Suprapubic skin (tissue), 4 donors: Measurements from ENCODE around the gene KRTAP10-11. TPM values are rescaled to one million over a fixed set of nuclear protein-coding genes. Genes with fewer than 3 reads are reported as not detected.

Experiments
- DNase-seq, 2 donors: peaks; one replicate each; pipeline ENCODE4 v3.0.0-alpha.2; 2019; ENCODE audit warnings: low spot score in 2 of 2
- H3K27ac ChIP-seq: fragments of 200-600 bp; sonication (generic); one replicate; pipeline ENCODE4 v1.5.1; 2019
- H3K27me3 ChIP-seq: fragments of 200-600 bp; sonication (generic); one replicate; pipeline ENCODE4 v1.5.1; 2019
- H3K36me3 ChIP-seq: fragments of 200-600 bp; sonication (generic); one replicate; pipeline ENCODE4 v1.5.1; 2019
- H3K4me1 ChIP-seq: fragments of 200-600 bp; sonication (generic); one replicate; pipeline ENCODE4 v1.5.1; 2019
- H3K4me3 ChIP-seq: fragments of 200-600 bp; sonication (generic); one replicate; pipeline ENCODE4 v1.5.1; 2019; ENCODE audit warnings: mild to moderate bottlenecking
- H3K9me3 ChIP-seq: fragments of 200-600 bp; sonication (generic); one replicate; pipeline ENCODE4 v1.5.1; 2019
- CTCF ChIP-seq, 2 donors: fragments of 200-600 bp in 1 of 2; fragments of 450-650 bp in 1 of 2; sonication (generic) in 1 of 2; IDR thresholded peaks; one replicate each; pipeline ENCODE4 v1.5.1; 2016 to 2019; ENCODE audit warnings: antibody characterized with exemption in 2 of 2, mild to moderate bottlenecking in 1 of 2, moderate library complexity in 1 of 2
- EP300 ChIP-seq: sonication (generic); formaldehyde crosslinking; IDR thresholded peaks from one replicate; pipeline ENCODE4 v1.6.1; 2017; ENCODE audit warnings: antibody characterized with exemption
- POLR2A ChIP-seq, 2 donors: fragments of 450-650 bp; IDR thresholded peaks; one replicate each; pipeline ENCODE4 v1.6.1; 2017; ENCODE audit warnings: antibody characterized with exemption in 2 of 2, mild to moderate bottlenecking in 2 of 2, moderate library complexity in 2 of 2
- POLR2AphosphoS5 ChIP-seq, 3 donors: sonication (generic); formaldehyde crosslinking; IDR thresholded peaks; one replicate each; pipeline ENCODE4 v1.6.1; 2017; ENCODE audit warnings: antibody characterized with exemption in 3 of 3
- WGBS: methylation state at CpG from one replicate; pipeline ENCODE4 v1.1.5; 2018; 5-methylcytosine and 5-hydroxymethylcytosine counted together
- total RNA-seq, 4 donors: library from RNA; depleted of rRNA; stranded (reverse); fragments of >200 nt; gene quantifications; one replicate each; pipeline ENCODE4 v1.1.0, GENCODE V29; 2016

The KRTAP10-11 gene
- total RNA-seq, 4 donors from 2014 or later, result 1.9 to 11.7 (median 3.5) TPM; not detected in 1

DNA sequence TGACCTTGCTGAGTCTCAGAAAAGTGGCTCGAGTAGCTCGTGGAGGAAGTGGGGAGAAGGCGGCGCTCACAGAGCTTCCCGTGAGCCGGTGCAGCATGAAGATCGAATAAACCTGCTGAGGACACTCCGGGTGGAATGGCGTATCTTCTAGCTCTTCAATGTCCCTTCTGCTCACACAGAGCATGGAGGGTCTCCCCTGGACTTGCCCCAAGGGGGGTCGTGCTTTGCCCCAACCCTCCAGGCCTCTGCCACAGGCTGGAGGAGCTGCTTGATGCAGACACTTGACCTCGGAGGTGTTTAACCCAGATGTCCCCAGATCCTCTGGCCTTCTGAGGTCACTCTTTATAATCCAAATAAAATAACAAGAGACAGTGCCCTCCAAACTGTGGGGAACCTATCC, 48.6 kb downstream of the KRTAP10-11 start:
- no peak for DNase-seq
- WGBS, result 78% methylated on average over 11 of the region's 11 CpGs
- no peak overlapping the region for H3K27ac ChIP-seq
- peaks cover 40% of the 10 kb centered on the region for H3K27me3 ChIP-seq
- no peaks in the 10 kb centered on the region for H3K4me1 ChIP-seq
- no peak overlapping the region for H3K4me3 ChIP-seq
- TF ChIP-seq POLR2AphosphoS5 (IDR thresholded peaks at IDR 0.05) (no peak), CTCF (IDR thresholded peaks at IDR 0.05) (no peak), POLR2A (IDR thresholded peaks at IDR 0.05) (no peak), EP300 (no peak)
- H3K9me3 ChIP-seq, result no peaks in the 10 kb centered on the region
- no peaks in the 10 kb centered on the region for H3K36me3 ChIP-seq

DNA sequence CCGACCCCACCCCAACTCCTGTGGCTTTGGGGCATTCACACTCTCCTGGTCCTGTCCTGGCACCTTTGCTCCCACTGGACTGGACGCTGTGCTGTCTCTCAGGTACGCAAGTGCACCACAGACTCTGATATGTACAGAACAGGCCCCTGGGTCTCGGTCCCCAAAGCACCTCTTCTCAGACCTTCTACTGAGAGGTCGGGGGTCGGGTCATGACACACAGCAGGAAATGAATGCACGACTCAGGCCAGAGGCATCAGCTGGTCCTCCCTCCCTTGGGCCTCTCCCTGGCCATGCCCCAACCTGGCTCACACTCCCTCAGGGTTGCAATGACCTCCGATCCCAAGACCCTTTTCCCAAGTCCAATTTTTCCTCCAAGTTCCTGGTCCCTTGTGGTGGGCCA, 49.0 kb downstream of the KRTAP10-11 start:
- Histone ChIP-seq H3K27me3 (peaks cover 44% of the 10 kb centered on the region), H3K36me3 (no peaks in the 10 kb centered on the region), H3K9me3 (no peaks in the 10 kb centered on the region), H3K4me3 (no peak overlapping the region), H3K27ac (no peak overlapping the region), H3K4me1 (no peaks in the 10 kb centered on the region)
- TF ChIP-seq POLR2A (IDR thresholded peaks at IDR 0.05) (no peak), POLR2AphosphoS5 (IDR thresholded peaks at IDR 0.05) (no peak), CTCF (IDR thresholded peaks at IDR 0.05) (no peak), EP300 (no peak)
- no peak for DNase-seq
- WGBS, result 71% methylated on average over 1 of the region's 8 CpGs

DNA sequence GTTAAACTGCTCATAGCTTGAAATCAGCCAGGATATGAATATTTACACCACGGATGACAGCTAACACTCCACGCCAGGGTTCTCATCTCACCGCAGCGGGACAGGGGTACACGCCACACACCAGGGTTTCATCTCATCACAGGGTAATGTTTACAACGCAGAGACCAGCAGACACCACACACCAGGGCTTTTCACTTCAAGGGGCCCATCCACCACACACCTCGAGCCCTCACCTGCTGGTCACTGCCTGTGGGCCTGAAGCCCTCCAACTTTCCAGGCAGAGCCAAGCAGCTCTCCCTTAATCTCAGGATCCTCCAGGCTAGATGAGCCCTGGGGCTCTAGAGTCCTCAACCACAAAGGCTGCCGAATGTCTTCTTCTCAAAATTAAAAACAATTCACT, 49.4 kb downstream of the KRTAP10-11 start:
- no peaks in the 10 kb centered on the region for H3K9me3 ChIP-seq
- H3K36me3 ChIP-seq, result no peaks in the 10 kb centered on the region
- H3K4me1 ChIP-seq, result no peaks in the 10 kb centered on the region
- 78% methylated on average over 8 of the region's 8 CpGs for WGBS
- no peak for TF ChIP-seq POLR2AphosphoS5 (IDR thresholded peaks at IDR 0.05)
- TF ChIP-seq CTCF (IDR thresholded peaks at IDR 0.05), result no peak
- TF ChIP-seq EP300, result no peak
- no peak for TF ChIP-seq POLR2A (IDR thresholded peaks at IDR 0.05)
- DNase-seq, result no peak
- H3K27ac ChIP-seq, result no peak overlapping the region
- H3K27me3 ChIP-seq, result peaks cover 49% of the 10 kb centered on the region
- no peak overlapping the region for H3K4me3 ChIP-seq

GRCh38 chr21:44696572-44696971, 50.4 kb downstream of the KRTAP10-11 start:
- DNase-seq, result no peak
- Histone ChIP-seq H3K27ac (no peak overlapping the region), H3K36me3 (no peaks in the 10 kb centered on the region), H3K4me1 (no peaks in the 10 kb centered on the region), H3K27me3 (peaks cover 58% of the 10 kb centered on the region), H3K4me3 (no peak overlapping the region), H3K9me3 (no peaks in the 10 kb centered on the region)
- no peak for TF ChIP-seq POLR2AphosphoS5 (IDR thresholded peaks at IDR 0.05)
- no peak for TF ChIP-seq CTCF (IDR thresholded peaks at IDR 0.05)
- no peak for TF ChIP-seq EP300
- TF ChIP-seq POLR2A (IDR thresholded peaks at IDR 0.05), result no peak
- 68% methylated on average over 10 of the region's 10 CpGs for WGBS

Other genes starting within 250 kb of the KRTAP10-11 start
- 1 to 10 TPM; 3.9 to 6.2 (median 4.7) TPM for gene LRRC3, start 190.9 kb upstream of the KRTAP10-11 start, total RNA-seq
- gene KRTAP10-1, start 106.2 kb upstream of the KRTAP10-11 start, total RNA-seq, result 1 to 10 TPM in 2 of 4 donors, under 1 TPM in 1, not detected in 1; 0.83 to 8.5 (median 2.6) TPM
- gene KRTAP10-2, start 94.9 kb upstream of the KRTAP10-11 start, total RNA-seq, result 10 to 100 TPM in 2 of 4 donors, under 1 TPM in 1, not detected in 1; 0.76 to 11.1 (median 10.1) TPM
- 1 to 10 TPM in 3 of 4 donors, not detected in 1; 1.1 to 5.8 (median 3.3) TPM for gene KRTAP10-3, start 87.6 kb upstream of the KRTAP10-11 start, total RNA-seq
- 10 to 100 TPM in 1 of 4 donors, 1 to 10 TPM in 2, not detected in 1; 2.7 to 11.8 (median 4.9) TPM for gene KRTAP10-4, start 72.7 kb upstream of the KRTAP10-11 start, total RNA-seq
- gene KRTAP10-5, start 65.8 kb upstream of the KRTAP10-11 start, total RNA-seq, result 10 to 100 TPM in 1 of 4 donors, 1 to 10 TPM in 1, under 1 TPM in 1, not detected in 1; 0.76 to 11.1 (median 1.7) TPM
- gene KRTAP10-6, start 53.9 kb upstream of the KRTAP10-11 start, total RNA-seq, result 1 to 10 TPM in 2 of 4 donors, not detected in 2; 2.0 to 3.1 TPM
- 10 to 100 TPM in 1 of 4 donors, 1 to 10 TPM in 2, not detected in 1; 3.7 to 12.9 (median 4.2) TPM for gene KRTAP10-7, start 45.8 kb upstream of the KRTAP10-11 start, total RNA-seq
- gene KRTAP10-8, start 34.3 kb upstream of the KRTAP10-11 start, total RNA-seq, result 1 to 10 TPM in 2 of 4 donors, not detected in 2; 1.3 to 7.2 TPM
- gene KRTAP10-9, start 19.3 kb upstream of the KRTAP10-11 start, total RNA-seq, result 1 to 10 TPM in 2 of 4 donors, not detected in 2; 1.6 to 9.9 TPM
- gene KRTAP10-10, start 9.1 kb upstream of the KRTAP10-11 start, total RNA-seq, result 1 to 10 TPM in 2 of 4 donors, not detected in 2; 3.3 to 8.0 TPM
- not detected for gene KRTAP12-4, start 8.2 kb downstream of the KRTAP10-11 start, total RNA-seq
- gene KRTAP12-3, start 11.5 kb downstream of the KRTAP10-11 start, total RNA-seq, result 10 to 100 TPM in 1 of 4 donors, 1 to 10 TPM in 1, not detected in 2; 3.2 to 11.5 TPM
- 10 to 100 TPM in 1 of 4 donors, 1 to 10 TPM in 2, not detected in 1; 5.6 to 29.3 (median 8.2) TPM for gene KRTAP12-2, start 20.5 kb downstream of the KRTAP10-11 start, total RNA-seq
- gene KRTAP12-1, start 35.7 kb downstream of the KRTAP10-11 start, total RNA-seq, result 10 to 100 TPM in 1 of 4 donors, 1 to 10 TPM in 1, not detected in 2; 6.0 to 32.1 TPM
- 1 to 10 TPM in 2 of 4 donors, not detected in 2; 1.3 to 2.9 TPM for gene KRTAP10-12, start 50.8 kb downstream of the KRTAP10-11 start, total RNA-seq
- under 1 TPM in 3 of 4 donors, not detected in 1; 0.21 to 0.59 (median 0.32) TPM for gene TSPEAR, start 65.2 kb downstream of the KRTAP10-11 start, total RNA-seq
- gene UBE2G2, start 155.4 kb downstream of the KRTAP10-11 start, total RNA-seq, result 100 to 1,000 TPM in 2 of 4 donors, 10 to 100 TPM in 2; 62.5 to 126 (median 91.6) TPM
- 10 to 100 TPM; 30.5 to 38.3 (median 35.9) TPM for gene SUMO3, start 171.6 kb downstream of the KRTAP10-11 start, total RNA-seq
- gene PTTG1IP, start 227.3 kb downstream of the KRTAP10-11 start, total RNA-seq, result 100 to 1,000 TPM; 114 to 172 (median 143) TPM